ENCODE results near the gene SLC12A8. TPM values are rescaled to one million over a fixed set of nuclear protein-coding genes. Genes with fewer than 3 reads are reported as not detected.

The SLC12A8 gene
- total and polyA plus RNA-seq, 2 experiments from 2014 or later = 6.9 to 15.9 TPM

DNA sequence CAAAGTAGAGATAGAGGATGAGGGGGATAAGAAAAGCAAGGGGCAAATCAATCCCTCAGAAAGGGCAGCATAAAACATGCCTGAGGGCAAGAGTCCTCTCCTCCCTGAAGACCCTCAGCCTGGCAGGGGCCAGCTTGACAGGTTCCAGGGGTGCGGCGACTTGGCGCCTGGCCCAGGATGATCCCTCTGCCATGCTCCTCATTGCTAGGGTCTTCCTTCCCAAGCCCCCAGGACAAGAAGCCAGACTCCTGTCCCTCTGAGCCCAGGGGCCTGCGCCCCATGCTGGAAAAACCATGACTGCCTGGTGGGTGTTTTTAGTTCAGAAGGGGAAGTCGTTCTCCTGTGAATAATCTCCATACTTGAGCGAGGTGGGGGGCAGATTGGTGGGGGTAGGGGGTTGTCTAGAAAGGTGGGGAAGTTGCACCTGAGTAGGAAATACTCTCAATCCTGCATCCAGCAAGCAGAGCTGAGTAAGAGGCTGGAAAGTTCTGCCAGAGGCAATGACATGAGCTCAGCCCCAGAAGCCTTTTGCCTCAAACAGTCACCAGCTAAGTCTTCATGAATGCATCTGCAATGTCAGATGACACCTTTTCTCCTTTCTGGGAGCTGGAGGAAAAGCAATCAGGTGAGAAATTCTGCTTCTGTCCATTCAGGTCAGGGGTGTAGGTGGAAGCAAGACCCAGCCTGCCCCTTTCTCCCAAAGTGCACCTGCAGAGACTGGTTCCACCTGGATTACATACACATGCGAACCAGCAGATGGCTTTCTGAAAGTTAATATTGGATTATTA is 18.3 kb downstream of the SLC12A8 start (continued):
- TF ChIP-seq, protein P1, sequence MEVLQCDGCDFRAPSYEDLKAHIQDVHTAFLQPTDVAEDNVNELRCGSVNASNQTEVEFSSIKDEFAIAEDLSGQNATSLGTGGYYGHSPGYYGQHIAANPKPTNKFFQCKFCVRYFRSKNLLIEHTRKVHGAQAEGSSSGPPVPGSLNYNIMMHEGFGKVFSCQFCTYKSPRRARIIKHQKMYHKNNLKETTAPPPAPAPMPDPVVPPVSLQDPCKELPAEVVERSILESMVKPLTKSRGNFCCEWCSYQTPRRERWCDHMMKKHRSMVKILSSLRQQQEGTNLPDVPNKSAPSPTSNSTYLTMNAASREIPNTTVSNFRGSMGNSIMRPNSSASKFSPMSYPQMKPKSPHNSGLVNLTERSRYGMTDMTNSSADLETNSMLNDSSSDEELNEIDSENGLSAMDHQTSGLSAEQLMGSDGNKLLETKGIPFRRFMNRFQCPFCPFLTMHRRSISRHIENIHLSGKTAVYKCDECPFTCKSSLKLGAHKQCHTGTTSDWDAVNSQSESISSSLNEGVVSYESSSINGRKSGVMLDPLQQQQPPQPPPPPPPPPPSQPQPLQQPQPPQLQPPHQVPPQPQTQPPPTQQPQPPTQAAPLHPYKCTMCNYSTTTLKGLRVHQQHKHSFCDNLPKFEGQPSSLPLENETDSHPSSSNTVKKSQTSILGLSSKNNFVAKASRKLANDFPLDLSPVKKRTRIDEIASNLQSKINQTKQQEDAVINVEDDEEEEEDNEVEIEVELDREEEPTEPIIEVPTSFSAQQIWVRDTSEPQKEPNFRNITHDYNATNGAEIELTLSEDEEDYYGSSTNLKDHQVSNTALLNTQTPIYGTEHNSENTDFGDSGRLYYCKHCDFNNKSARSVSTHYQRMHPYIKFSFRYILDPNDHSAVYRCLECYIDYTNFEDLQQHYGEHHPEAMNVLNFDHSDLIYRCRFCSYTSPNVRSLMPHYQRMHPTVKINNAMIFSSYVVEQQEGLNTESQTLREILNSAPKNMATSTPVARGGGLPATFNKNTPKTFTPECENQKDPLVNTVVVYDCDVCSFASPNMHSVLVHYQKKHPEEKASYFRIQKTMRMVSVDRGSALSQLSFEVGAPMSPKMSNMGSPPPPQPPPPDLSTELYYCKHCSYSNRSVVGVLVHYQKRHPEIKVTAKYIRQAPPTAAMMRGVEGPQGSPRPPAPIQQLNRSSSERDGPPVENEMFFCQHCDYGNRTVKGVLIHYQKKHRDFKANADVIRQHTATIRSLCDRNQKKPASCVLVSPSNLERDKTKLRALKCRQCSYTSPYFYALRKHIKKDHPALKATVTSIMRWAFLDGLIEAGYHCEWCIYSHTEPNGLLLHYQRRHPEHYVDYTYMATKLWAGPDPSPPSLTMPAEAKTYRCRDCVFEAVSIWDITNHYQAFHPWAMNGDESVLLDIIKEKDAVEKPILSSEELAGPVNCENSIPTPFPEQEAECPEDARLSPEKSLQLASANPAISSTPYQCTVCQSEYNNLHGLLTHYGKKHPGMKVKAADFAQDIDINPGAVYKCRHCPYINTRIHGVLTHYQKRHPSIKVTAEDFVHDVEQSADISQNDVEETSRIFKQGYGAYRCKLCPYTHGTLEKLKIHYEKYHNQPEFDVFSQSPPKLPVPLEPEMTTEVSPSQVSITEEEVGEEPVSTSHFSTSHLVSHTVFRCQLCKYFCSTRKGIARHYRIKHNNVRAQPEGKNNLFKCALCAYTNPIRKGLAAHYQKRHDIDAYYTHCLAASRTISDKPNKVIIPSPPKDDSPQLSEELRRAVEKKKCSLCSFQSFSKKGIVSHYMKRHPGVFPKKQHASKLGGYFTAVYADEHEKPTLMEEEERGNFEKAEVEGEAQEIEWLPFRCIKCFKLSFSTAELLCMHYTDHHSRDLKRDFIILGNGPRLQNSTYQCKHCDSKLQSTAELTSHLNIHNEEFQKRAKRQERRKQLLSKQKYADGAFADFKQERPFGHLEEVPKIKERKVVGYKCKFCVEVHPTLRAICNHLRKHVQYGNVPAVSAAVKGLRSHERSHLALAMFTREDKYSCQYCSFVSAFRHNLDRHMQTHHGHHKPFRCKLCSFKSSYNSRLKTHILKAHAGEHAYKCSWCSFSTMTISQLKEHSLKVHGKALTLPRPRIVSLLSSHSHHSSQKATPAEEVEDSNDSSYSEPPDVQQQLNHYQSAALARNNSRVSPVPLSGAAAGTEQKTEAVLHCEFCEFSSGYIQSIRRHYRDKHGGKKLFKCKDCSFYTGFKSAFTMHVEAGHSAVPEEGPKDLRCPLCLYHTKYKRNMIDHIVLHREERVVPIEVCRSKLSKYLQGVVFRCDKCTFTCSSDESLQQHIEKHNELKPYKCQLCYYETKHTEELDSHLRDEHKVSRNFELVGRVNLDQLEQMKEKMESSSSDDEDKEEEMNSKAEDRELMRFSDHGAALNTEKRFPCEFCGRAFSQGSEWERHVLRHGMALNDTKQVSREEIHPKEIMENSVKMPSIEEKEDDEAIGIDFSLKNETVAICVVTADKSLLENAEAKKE (CRISPR knock-in tag; IDR thresholded peaks at IDR 0.05) = no peak
- no peak for TF ChIP-seq POLR2AphosphoS5 (IDR thresholded peaks at IDR 0.05; ENCODE audit: low read depth)
- no peak for TF ChIP-seq ZNF331 (CRISPR knock-in tag; IDR thresholded peaks at IDR 0.05; ENCODE audit: low read depth)
- TF ChIP-seq, protein P2, sequence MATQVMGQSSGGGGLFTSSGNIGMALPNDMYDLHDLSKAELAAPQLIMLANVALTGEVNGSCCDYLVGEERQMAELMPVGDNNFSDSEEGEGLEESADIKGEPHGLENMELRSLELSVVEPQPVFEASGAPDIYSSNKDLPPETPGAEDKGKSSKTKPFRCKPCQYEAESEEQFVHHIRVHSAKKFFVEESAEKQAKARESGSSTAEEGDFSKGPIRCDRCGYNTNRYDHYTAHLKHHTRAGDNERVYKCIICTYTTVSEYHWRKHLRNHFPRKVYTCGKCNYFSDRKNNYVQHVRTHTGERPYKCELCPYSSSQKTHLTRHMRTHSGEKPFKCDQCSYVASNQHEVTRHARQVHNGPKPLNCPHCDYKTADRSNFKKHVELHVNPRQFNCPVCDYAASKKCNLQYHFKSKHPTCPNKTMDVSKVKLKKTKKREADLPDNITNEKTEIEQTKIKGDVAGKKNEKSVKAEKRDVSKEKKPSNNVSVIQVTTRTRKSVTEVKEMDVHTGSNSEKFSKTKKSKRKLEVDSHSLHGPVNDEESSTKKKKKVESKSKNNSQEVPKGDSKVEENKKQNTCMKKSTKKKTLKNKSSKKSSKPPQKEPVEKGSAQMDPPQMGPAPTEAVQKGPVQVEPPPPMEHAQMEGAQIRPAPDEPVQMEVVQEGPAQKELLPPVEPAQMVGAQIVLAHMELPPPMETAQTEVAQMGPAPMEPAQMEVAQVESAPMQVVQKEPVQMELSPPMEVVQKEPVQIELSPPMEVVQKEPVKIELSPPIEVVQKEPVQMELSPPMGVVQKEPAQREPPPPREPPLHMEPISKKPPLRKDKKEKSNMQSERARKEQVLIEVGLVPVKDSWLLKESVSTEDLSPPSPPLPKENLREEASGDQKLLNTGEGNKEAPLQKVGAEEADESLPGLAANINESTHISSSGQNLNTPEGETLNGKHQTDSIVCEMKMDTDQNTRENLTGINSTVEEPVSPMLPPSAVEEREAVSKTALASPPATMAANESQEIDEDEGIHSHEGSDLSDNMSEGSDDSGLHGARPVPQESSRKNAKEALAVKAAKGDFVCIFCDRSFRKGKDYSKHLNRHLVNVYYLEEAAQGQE (IDR thresholded peaks at IDR 0.05; ENCODE audit: unreplicated experiment) = no peak
- no peak for TF ChIP-seq JUNB (IDR thresholded peaks at IDR 0.05; ENCODE audit: unreplicated experiment)
